ENCODE measurements around the gene DOLPP1. TPM values are rescaled to one million over a fixed set of nuclear protein-coding genes. Genes with fewer than 3 reads are reported as not detected.
"Not testable (repeated sequence)": the region's sequence is repeated elsewhere in the genome, so short reads cannot be mapped to it uniquely, and the experiment has no call there.

The DOLPP1 gene
- total and polyA plus RNA-seq, 7 donors = 2.1 to 5.2 (median 4.2) TPM

- ATAC-seq (no peak), DNase-seq (no peak)
- Histone ChIP-seq H3K27me3 (ENCODE audit: insufficient read depth in 3 of 3, low read length in 2 of 3) (no peaks in the 10 kb centered on the region), H3K27ac (peak overlapping the region; percentile 3), H3K4me3 (no peak overlapping the region), H3K4me1 (peaks cover 11% of the 10 kb centered on the region), H3K9me3 (no peaks in the 10 kb centered on the region), H3K36me3 (ENCODE audit: insufficient read depth in 1 of 2, low read depth in 1 of 2) (peaks cover 0 to 79% of the 10 kb centered on the region in 2 donors)
- intact Hi-C loops (cut with DNase I) = no loop called here
- 52 to 72% (median 70%) methylated on average over 10 of the region's 10 CpGs for WGBS, 3 donors
- TF ChIP-seq, protein P1, sequence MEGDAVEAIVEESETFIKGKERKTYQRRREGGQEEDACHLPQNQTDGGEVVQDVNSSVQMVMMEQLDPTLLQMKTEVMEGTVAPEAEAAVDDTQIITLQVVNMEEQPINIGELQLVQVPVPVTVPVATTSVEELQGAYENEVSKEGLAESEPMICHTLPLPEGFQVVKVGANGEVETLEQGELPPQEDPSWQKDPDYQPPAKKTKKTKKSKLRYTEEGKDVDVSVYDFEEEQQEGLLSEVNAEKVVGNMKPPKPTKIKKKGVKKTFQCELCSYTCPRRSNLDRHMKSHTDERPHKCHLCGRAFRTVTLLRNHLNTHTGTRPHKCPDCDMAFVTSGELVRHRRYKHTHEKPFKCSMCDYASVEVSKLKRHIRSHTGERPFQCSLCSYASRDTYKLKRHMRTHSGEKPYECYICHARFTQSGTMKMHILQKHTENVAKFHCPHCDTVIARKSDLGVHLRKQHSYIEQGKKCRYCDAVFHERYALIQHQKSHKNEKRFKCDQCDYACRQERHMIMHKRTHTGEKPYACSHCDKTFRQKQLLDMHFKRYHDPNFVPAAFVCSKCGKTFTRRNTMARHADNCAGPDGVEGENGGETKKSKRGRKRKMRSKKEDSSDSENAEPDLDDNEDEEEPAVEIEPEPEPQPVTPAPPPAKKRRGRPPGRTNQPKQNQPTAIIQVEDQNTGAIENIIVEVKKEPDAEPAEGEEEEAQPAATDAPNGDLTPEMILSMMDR (IDR thresholded peaks at IDR 0.05) = no peak
Measured at GRCh38 chr9:129126749-129127618, 46.1 kb downstream of the DOLPP1 start.

GRCh38 chr9:129128689-129129088 lies 47.8 kb downstream of the DOLPP1 start:
- Histone ChIP-seq H3K27me3 (ENCODE audit: insufficient read depth in 3 of 3, low read length in 2 of 3) (no peaks in the 10 kb centered on the region), H3K4me3 (no peak overlapping the region), H3K36me3 (ENCODE audit: insufficient read depth in 1 of 2, low read depth in 1 of 2) (peaks cover 0 to 80% of the 10 kb centered on the region in 2 donors), H3K27ac (no peak overlapping the region), H3K9me3 (no peaks in the 10 kb centered on the region), H3K4me1 (peaks cover 7% of the 10 kb centered on the region)
- ATAC-seq (no peak), DNase-seq (no peak)
- TF ChIP-seq, protein P1 (IDR thresholded peaks at IDR 0.05) = no peak
- 89 to 92% (median 90%) methylated on average over 5 of the region's 5 CpGs for WGBS, 3 donors
- intact Hi-C loops (cut with DNase I) = no loop called here

- not testable (repeated sequence) for ATAC-seq; H3K4me3 ChIP-seq; H3K27me3 ChIP-seq (ENCODE audit: insufficient read depth in 3 of 3, low read length in 2 of 3); H3K9me3 ChIP-seq; H3K27ac ChIP-seq; H3K4me1 ChIP-seq
- intact Hi-C loops (cut with DNase I) = loop anchor here (5.0 to 10.0 kb wide), 2 partner anchors 365 to 657 kb away; no protein-coding TSS in a partner anchor
- DNase-seq = peak in 1 of 2 donors; percentile 13
- WGBS, 3 donors = 91 to 93% (median 91%) methylated on average over 7 of the region's 7 CpGs
- peaks cover 0 to 80% of the 10 kb centered on the region in 2 donors for H3K36me3 ChIP-seq (ENCODE audit: insufficient read depth in 1 of 2, low read depth in 1 of 2)
Measured at GRCh38 chr9:129130271-129130670, 49.4 kb downstream of the DOLPP1 start.

GRCh38 chr9:129130791-129131190 lies 49.9 kb downstream of the DOLPP1 start:
- 66 to 81% (median 66%) methylated on average over 3 of the region's 3 CpGs for WGBS, 3 donors
- Histone ChIP-seq H3K4me1 (peaks cover 7% of the 10 kb centered on the region), H3K27me3 (ENCODE audit: insufficient read depth in 3 of 3, low read length in 2 of 3) (no peaks in the 10 kb centered on the region), H3K9me3 (no peaks in the 10 kb centered on the region), H3K36me3 (ENCODE audit: insufficient read depth in 1 of 2, low read depth in 1 of 2) (peaks cover 0 to 82% of the 10 kb centered on the region in 2 donors), H3K27ac (no peak overlapping the region), H3K4me3 (no peak overlapping the region)
- no peak for DNase-seq
- TF ChIP-seq, protein P1 (IDR thresholded peaks at IDR 0.05) = no peak
- ATAC-seq = no peak
- intact Hi-C loops (cut with DNase I) = loop anchor here (5.0 to 10.0 kb wide), 2 partner anchors 364 to 657 kb away; no protein-coding TSS in a partner anchor

Data from psoas muscle (tissue), 8 donors.